ENCODE results near the gene CLDN9.

CLDN9 gene

GRCh38 chr16:3012828-3013420 lies at the start of gene CLDN9:
Gene CLDN9, plus strand, starts transcription at chr16:3012923. Its CDS starts 440 bp downstream, at chr16:3013363.
- peak in 20 of 42 donors; percentile 23 to 64 (median 47) for DNase-seq
- intact Hi-C loops (cut with DNase I) = no loop called here

GRCh38 chr16:2963074-2963722 lies 49.5 kb upstream of the CLDN9 start:
- no peak for DNase-seq
- intact Hi-C loops (cut with DNase I) = no loop called here

GRCh38 chr16:2963723-2964474 lies 48.8 kb upstream of the CLDN9 start, which contains the start of gene KREMEN2:
Gene KREMEN2, plus strand, starts transcription at chr16:2964275. Its CDS starts 246 bp downstream, at chr16:2964521.
- intact Hi-C loops (cut with DNase I) = no loop called here
- no peak for DNase-seq

- DNase-seq = no peak
- intact Hi-C loops (cut with DNase I) = no loop called here
Observed at GRCh38 chr16:2964475-2965336, 48.0 kb upstream of the CLDN9 start.

DNA sequence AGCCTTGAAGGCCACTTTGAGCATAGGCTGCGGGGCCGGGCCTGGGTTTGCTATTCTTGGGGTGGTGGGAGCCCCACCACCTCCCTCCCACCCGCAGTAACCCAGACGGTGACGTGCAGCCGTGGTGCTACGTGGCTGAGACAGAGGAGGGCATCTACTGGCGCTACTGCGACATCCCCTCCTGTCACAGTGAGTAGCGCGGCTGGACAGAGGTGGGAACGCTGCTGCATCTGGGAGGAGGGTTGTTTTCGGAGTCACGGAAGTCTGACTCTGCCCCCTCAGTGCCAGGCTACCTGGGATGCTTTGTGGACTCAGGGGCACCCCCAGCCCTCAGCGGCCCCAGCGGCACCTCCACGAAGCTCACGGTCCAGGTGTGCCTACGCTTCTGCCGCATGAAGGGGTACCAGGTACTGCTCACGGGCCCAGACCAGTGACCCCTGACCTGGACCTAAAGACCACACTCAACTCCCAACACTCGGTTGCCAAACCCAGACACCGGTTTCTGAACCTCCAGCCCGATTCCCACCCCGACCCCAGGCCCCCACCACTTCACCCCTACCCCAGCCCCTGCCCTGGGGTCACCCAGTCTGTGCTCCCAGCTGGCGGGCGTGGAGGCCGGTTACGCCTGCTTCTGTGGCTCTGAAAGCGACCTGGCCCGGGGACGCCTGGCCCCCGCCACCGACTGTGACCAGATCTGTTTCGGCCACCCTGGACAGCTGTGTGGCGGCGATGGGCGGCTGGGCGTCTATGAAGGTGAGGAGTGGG lies 46.5 kb upstream of the CLDN9 start:
- no peak for DNase-seq
- intact Hi-C loops (cut with DNase I) = no loop called here

GRCh38 chr16:2966808-2967191 lies 45.9 kb upstream of the CLDN9 start:
- intact Hi-C loops (cut with DNase I) = no loop called here
- DNase-seq = no peak

DNA sequence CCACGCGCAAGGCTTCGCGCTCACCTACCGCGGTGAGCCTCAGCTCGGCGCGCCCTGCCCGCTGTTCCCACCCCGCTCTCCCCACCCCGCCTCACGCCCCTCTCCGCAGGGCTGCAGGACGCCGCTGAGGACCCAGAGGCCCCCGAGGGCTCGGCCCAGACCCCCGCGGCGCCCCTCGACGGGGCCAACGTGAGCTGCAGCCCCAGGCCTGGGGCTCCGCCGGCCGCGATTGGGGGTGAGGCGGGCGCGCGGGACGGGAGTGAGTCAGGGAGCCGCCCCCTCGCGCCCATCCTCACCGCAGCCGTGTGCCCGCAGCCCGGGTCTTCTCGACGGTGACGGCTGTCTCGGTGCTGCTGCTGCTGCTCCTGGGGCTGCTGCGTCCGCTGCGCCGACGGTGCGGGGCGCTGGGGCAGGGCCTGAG lies 45.5 kb upstream of the CLDN9 start:
- DNase-seq = no peak
- intact Hi-C loops (cut with DNase I) = no loop called here

GRCh38 chr16:2967721-2968161 lies 45.0 kb upstream of the CLDN9 start:
- intact Hi-C loops (cut with DNase I) = no loop called here
- DNase-seq = no peak

GRCh38 chr16:2968368-2968737 lies 44.4 kb upstream of the CLDN9 start:
- no peak for DNase-seq
- intact Hi-C loops (cut with DNase I) = no loop called here

DNA sequence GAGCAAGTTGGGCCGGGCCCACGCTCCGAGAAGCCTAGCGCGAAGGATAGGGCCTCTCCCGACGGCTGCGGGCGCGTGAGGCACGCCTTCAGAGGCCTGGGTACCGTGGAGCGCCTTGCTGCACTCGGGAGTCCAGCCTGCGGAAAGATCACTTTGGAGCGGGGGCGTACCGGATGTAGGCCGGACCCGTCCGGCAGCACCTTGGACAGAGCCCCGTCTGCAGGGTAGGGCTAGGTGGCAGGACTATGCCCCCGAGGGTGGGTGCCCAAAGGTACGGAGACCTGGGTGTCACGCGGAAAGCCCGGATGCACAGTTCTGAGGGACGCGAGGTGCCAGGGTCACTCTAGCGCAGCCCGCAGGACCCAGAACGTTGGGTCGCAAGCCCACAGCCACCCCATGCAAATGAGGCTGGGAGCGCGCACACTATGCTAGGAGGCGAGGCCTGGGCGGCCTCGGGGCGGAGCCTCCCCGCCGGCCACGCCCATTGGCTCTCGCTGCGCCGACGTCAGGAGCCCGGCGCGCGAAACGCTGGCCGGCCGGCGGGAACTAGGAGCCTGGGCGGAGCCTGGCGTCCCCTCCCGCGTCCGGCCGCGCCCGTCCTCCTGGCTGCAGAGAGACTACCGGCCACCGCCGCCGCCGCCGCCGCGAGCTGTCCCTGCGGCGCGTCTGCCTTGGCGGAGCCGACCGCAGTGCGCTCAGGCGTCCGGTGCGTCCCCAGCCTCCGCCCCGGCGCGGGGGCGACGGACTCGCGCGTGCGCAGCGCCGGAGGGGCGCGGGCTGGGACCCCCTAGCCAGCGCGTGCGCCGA lies 43.8 kb upstream of the CLDN9 start, which contains the start of gene PAQR4:
PAQR4 (plus strand) TSS at position 611 of the 807 bp plus-strand sequence. CDS start 327 bp downstream, outside the sequence.
- intact Hi-C loops (cut with DNase I) = no loop called here
- DNase-seq = peak; percentile 68 to 95 (median 89)

- intact Hi-C loops (cut with DNase I) = loop anchor here (5.0 kb wide), 1 partner anchor 53 kb away; no protein-coding TSS in a partner anchor
- DNase-seq = peak; percentile 50 to 87 (median 77)
Observed at GRCh38 chr16:2969545-2970521, 42.9 kb upstream of the CLDN9 start.

- intact Hi-C loops (cut with DNase I) = loop anchor here (5.0 kb wide), 1 partner anchor 53 kb away; no protein-coding TSS in a partner anchor
- DNase-seq = no peak
Observed at GRCh38 chr16:2970563-2970962, 42.2 kb upstream of the CLDN9 start.

- no peak for DNase-seq
- intact Hi-C loops (cut with DNase I) = loop anchor here (5.0 kb wide), 1 partner anchor 54 kb away; no protein-coding TSS in a partner anchor
Observed at GRCh38 chr16:2971134-2971984, 41.4 kb upstream of the CLDN9 start.

- peak in 1 of 42 donors; percentile 41 for DNase-seq
- intact Hi-C loops (cut with DNase I) = loop anchor here (5.0 kb wide), 1 partner anchor 55 kb away; no protein-coding TSS in a partner anchor
Observed at GRCh38 chr16:2971985-2972784, 40.5 kb upstream of the CLDN9 start.
